ENCODE data around the gene PLXNB2.

The PLXNB2 gene

DNA sequence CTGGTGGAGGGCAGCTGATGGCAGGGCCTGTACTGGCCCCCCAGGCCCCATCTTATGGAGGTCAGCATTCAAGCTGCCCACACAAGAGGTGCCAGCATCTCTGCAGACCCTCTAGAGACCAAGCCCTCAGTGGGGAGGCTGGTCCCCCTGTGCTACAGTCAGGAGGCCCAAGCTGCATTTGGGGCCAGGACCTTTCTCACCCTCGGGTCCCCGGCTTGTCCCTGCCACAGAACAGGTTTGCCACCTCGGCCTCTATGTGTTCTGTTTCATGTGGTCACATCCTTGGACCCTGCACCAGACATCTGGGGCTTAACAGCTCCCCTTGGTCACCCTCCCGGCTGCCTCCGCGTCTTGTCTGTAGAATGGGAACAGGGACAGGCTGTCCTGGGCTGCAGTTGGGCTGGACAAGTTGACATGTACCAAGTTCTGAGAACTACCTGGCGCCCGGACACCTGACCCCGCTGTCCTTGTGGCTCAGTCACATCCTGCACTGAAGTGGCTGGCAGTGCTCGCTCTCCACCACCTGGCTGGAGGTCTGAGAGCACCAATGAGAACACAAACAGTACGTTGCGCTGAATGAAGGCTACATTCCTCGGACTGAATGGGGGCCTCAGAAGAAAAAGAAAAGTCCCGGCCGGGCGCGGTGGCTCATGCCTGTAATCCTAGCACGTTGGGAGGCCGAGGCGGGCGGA, 2.7 kb upstream of the PLXNB2 start:
- peaks cover 19% of the 10 kb centered on the region; the same call in 1 of the 2 replicates for H3K27me3 ChIP-seq (ENCODE audit: insufficient read depth, low read length)
- H3K36me3 ChIP-seq (ENCODE audit: insufficient read depth, low read length), result no peaks in the 10 kb centered on the region
- no peak for TF ChIP-seq EZH2 (IDR thresholded peaks at IDR 0.05; ENCODE audit: borderline replicate concordance, low read length)
- peaks cover 32% of the 10 kb centered on the region for H3K4me1 ChIP-seq (ENCODE audit: insufficient read depth, low read length, severe bottlenecking)
- no peak overlapping the region for H3K4me2 ChIP-seq (ENCODE audit: low read length)
- H3K9me2 ChIP-seq (ENCODE audit: low read depth, low read length), result no peaks in the 10 kb centered on the region
- H3K4me3 ChIP-seq (ENCODE audit: low read depth, low read length, poor library complexity, severe bottlenecking), result no peak overlapping the region
- no peaks in the 10 kb centered on the region for H4K20me1 ChIP-seq (ENCODE audit: insufficient read depth, low read length)
- H3F3A ChIP-seq (ENCODE audit: insufficient read depth, low read length), result no peaks in the 10 kb centered on the region
- no peak overlapping the region for H3K9ac ChIP-seq (ENCODE audit: low read length)
- no peak overlapping the region for H2AFZ ChIP-seq (ENCODE audit: low read length)
- no peaks in the 10 kb centered on the region for H3K9me3 ChIP-seq (ENCODE audit: low read length)
- H3K27ac ChIP-seq (ENCODE audit: low read depth, low read length, poor library complexity, severe bottlenecking), result no peak overlapping the region
- no peaks in the 10 kb centered on the region for H3K79me2 ChIP-seq (ENCODE audit: insufficient read depth, low read length)

DNA sequence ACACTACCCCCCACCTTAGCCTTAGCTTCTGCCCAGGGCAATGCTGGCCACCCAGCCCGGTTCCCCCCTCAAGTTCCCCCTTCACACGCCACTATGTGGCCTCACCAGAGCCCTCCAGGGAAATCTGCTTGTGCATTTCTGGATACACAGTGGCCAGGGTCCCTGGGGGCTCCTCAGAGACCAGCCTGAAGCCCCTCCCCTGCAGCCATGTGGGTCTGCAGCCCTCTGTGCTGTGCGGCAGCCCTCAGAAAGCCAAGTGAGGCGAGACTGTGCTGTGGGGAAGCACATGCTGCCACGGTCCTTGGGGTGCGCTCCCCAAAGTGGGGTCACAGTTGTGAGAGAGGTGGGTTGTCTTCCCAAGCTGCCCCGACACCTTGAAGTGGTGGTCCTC, 2.1 kb upstream of the PLXNB2 start:
- H2AFZ ChIP-seq (ENCODE audit: low read length), result no peak overlapping the region
- H3K4me1 ChIP-seq (ENCODE audit: insufficient read depth, low read length, severe bottlenecking), result peaks cover 26% of the 10 kb centered on the region
- H3F3A ChIP-seq (ENCODE audit: insufficient read depth, low read length), result no peaks in the 10 kb centered on the region
- no peak overlapping the region for H3K27ac ChIP-seq (ENCODE audit: low read depth, low read length, poor library complexity, severe bottlenecking)
- H3K9me3 ChIP-seq (ENCODE audit: low read length), result no peaks in the 10 kb centered on the region
- H3K4me3 ChIP-seq (ENCODE audit: low read depth, low read length, poor library complexity, severe bottlenecking), result no peak overlapping the region
- H3K36me3 ChIP-seq (ENCODE audit: insufficient read depth, low read length), result no peaks in the 10 kb centered on the region
- TF ChIP-seq, protein P1, sequence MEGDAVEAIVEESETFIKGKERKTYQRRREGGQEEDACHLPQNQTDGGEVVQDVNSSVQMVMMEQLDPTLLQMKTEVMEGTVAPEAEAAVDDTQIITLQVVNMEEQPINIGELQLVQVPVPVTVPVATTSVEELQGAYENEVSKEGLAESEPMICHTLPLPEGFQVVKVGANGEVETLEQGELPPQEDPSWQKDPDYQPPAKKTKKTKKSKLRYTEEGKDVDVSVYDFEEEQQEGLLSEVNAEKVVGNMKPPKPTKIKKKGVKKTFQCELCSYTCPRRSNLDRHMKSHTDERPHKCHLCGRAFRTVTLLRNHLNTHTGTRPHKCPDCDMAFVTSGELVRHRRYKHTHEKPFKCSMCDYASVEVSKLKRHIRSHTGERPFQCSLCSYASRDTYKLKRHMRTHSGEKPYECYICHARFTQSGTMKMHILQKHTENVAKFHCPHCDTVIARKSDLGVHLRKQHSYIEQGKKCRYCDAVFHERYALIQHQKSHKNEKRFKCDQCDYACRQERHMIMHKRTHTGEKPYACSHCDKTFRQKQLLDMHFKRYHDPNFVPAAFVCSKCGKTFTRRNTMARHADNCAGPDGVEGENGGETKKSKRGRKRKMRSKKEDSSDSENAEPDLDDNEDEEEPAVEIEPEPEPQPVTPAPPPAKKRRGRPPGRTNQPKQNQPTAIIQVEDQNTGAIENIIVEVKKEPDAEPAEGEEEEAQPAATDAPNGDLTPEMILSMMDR (IDR thresholded peaks at IDR 0.05; ENCODE audit: low read length), result no peak
- TF ChIP-seq EZH2 (IDR thresholded peaks at IDR 0.05; ENCODE audit: borderline replicate concordance, low read length), result no peak
- no peaks in the 10 kb centered on the region for H4K20me1 ChIP-seq (ENCODE audit: insufficient read depth, low read length)
- no peaks in the 10 kb centered on the region for H3K9me2 ChIP-seq (ENCODE audit: low read depth, low read length)
- no peak overlapping the region for H3K4me2 ChIP-seq (ENCODE audit: low read length)
- no peak overlapping the region for H3K9ac ChIP-seq (ENCODE audit: low read length)
- H3K27me3 ChIP-seq (ENCODE audit: insufficient read depth, low read length), result peaks cover 21% of the 10 kb centered on the region; the same call in 1 of the 2 replicates
- no peaks in the 10 kb centered on the region for H3K79me2 ChIP-seq (ENCODE audit: insufficient read depth, low read length)

DNA sequence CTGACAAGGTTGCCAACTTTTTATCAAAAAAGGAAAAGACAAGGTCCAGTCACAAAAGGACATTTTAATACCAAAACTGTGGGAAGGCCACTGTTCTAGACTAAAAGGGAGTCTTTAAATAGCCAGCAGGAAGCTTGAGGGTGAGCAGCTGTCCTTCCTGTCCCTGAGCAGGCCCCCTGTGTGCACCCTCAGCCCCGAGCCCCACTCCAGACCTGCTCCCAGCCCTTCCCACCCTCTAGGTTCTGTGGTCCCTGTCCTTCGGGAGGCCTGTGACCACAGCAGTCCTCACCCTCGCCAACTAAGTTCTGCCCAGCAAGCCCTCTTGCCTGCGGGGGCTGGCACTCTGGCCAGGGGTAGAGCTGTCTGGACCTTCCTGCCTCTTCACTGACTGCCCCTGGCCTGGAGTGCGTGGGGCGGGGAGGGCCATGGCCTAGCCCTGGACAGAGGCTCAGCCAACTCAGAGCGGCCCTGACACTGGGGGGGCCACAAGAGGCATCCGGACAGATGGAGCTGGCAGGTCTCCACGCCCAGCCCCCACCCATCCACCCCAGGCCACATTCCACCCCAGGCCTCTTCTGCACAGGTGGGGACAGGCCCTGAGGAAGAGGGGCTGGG, 1.6 kb upstream of the PLXNB2 start:
- H3K27me3 ChIP-seq (ENCODE audit: insufficient read depth, low read length), result peaks cover 21% of the 10 kb centered on the region; the same call in 1 of the 2 replicates
- H3K36me3 ChIP-seq (ENCODE audit: insufficient read depth, low read length), result no peaks in the 10 kb centered on the region
- no peaks in the 10 kb centered on the region for H3K79me2 ChIP-seq (ENCODE audit: insufficient read depth, low read length)
- no peak for TF ChIP-seq EZH2 (IDR thresholded peaks at IDR 0.05; ENCODE audit: borderline replicate concordance, low read length)
- TF ChIP-seq, protein P1 (IDR thresholded peaks at IDR 0.05; ENCODE audit: low read length), result no peak
- H3K9me2 ChIP-seq (ENCODE audit: low read depth, low read length), result no peaks in the 10 kb centered on the region
- no peaks in the 10 kb centered on the region for H3F3A ChIP-seq (ENCODE audit: insufficient read depth, low read length)
- no peak overlapping the region for H3K27ac ChIP-seq (ENCODE audit: low read depth, low read length, poor library complexity, severe bottlenecking)
- peaks cover 21% of the 10 kb centered on the region for H3K4me1 ChIP-seq (ENCODE audit: insufficient read depth, low read length, severe bottlenecking)
- no peaks in the 10 kb centered on the region for H3K9me3 ChIP-seq (ENCODE audit: low read length)
- H3K4me3 ChIP-seq (ENCODE audit: low read depth, low read length, poor library complexity, severe bottlenecking), result no peak overlapping the region
- H2AFZ ChIP-seq (ENCODE audit: low read length), result no peak overlapping the region
- no peak overlapping the region for H3K9ac ChIP-seq (ENCODE audit: low read length)
- no peaks in the 10 kb centered on the region for H4K20me1 ChIP-seq (ENCODE audit: insufficient read depth, low read length)
- H3K4me2 ChIP-seq (ENCODE audit: low read length), result no peak overlapping the region
